Measurements from ENCODE around the gene MYO15A. TPM values are rescaled to one million over a fixed set of nuclear protein-coding genes. Genes with fewer than 3 reads are reported as not detected.

Gene MYO15A
- total and polyA plus RNA-seq, 2 experiments from 2014 or later, result 2.4 to 2.8 TPM

- peaks cover 8% of the 10 kb centered on the region for H3K4me1 ChIP-seq (ENCODE audit: insufficient read depth)
- no peak overlapping the region for H3K27ac ChIP-seq
- no peaks in the 10 kb centered on the region for H3K79me2 ChIP-seq
- no peaks in the 10 kb centered on the region for H3K27me3 ChIP-seq
- no peaks in the 10 kb centered on the region for H3K9me2 ChIP-seq (replicated peaks; ENCODE audit: insufficient read depth)
- no peak overlapping the region for H2AFZ ChIP-seq
- no peaks in the 10 kb centered on the region for H3K9me3 ChIP-seq (ENCODE audit: low read depth)
- no peak overlapping the region for H3K4me2 ChIP-seq
- H4K20me1 ChIP-seq (ENCODE audit: insufficient read depth, poor library complexity, severe bottlenecking), result no peaks in the 10 kb centered on the region
- DNase-seq (ENCODE audit: low spot score), result no peak
- H3K4me3 ChIP-seq, result no peak overlapping the region
- no peaks in the 10 kb centered on the region for H3K36me3 ChIP-seq (replicated peaks; ENCODE audit: insufficient read depth, low read depth)
- TF ChIP-seq EZH2 (IDR thresholded peaks at IDR 0.05; ENCODE audit: borderline replicate concordance) (no peak), EZH2phosphoT487 (IDR thresholded peaks at IDR 0.05; ENCODE audit: low read depth, severe bottlenecking, unreplicated experiment) (no peak)
- TF ChIP-seq, protein P1, sequence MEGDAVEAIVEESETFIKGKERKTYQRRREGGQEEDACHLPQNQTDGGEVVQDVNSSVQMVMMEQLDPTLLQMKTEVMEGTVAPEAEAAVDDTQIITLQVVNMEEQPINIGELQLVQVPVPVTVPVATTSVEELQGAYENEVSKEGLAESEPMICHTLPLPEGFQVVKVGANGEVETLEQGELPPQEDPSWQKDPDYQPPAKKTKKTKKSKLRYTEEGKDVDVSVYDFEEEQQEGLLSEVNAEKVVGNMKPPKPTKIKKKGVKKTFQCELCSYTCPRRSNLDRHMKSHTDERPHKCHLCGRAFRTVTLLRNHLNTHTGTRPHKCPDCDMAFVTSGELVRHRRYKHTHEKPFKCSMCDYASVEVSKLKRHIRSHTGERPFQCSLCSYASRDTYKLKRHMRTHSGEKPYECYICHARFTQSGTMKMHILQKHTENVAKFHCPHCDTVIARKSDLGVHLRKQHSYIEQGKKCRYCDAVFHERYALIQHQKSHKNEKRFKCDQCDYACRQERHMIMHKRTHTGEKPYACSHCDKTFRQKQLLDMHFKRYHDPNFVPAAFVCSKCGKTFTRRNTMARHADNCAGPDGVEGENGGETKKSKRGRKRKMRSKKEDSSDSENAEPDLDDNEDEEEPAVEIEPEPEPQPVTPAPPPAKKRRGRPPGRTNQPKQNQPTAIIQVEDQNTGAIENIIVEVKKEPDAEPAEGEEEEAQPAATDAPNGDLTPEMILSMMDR (IDR thresholded peaks at IDR 0.05; ENCODE audit: poor library complexity), result no peak
- WGBS (ENCODE audit: low lambda C conversion rate, missing lambda C conversion rate), result 80% methylated on average over 7 of the region's 7 CpGs
Observed at GRCh38 chr17:18176176-18176575, 67.6 kb downstream of the MYO15A start.

DNA sequence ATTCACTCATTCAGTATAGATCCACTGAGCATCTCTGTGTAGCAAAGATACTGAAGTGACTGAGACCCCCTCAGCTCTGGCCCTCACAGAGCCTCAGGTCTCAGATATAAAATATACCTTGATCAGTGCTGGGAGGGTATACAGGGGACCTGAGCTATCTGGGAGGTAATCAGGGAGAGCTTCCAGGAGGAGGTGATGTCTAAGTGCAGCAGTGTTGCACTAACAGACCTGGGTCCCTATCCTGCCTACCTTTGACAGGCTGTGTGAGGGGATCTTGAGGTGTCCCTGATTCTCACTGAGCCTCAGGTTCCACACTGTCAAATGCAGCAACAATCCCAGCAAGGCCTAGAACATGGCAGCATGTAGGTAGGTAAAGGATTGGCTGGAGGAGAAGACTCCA lies 68.6 kb downstream of the MYO15A start:
- H3K9me3 ChIP-seq (ENCODE audit: low read depth), result no peaks in the 10 kb centered on the region
- H4K20me1 ChIP-seq (ENCODE audit: insufficient read depth, poor library complexity, severe bottlenecking), result no peaks in the 10 kb centered on the region
- no peaks in the 10 kb centered on the region for H3K27me3 ChIP-seq
- TF ChIP-seq, protein P1 (IDR thresholded peaks at IDR 0.05; ENCODE audit: poor library complexity), result no peak
- TF ChIP-seq EZH2 (IDR thresholded peaks at IDR 0.05; ENCODE audit: borderline replicate concordance), result no peak
- no peak for TF ChIP-seq EZH2phosphoT487 (IDR thresholded peaks at IDR 0.05; ENCODE audit: low read depth, severe bottlenecking, unreplicated experiment)
- no peak for DNase-seq (ENCODE audit: low spot score)
- no peaks in the 10 kb centered on the region for H3K36me3 ChIP-seq (replicated peaks; ENCODE audit: insufficient read depth, low read depth)
- no peaks in the 10 kb centered on the region for H3K79me2 ChIP-seq
- no peak overlapping the region for H3K4me2 ChIP-seq
- H3K9me2 ChIP-seq (replicated peaks; ENCODE audit: insufficient read depth), result no peaks in the 10 kb centered on the region
- no peak overlapping the region for H3K4me3 ChIP-seq
- H2AFZ ChIP-seq, result no peak overlapping the region
- H3K4me1 ChIP-seq (ENCODE audit: insufficient read depth), result peaks cover 15% of the 10 kb centered on the region
- H3K27ac ChIP-seq, result no peak overlapping the region

GRCh38 chr17:18177722-18178121 lies 69.2 kb downstream of the MYO15A start:
- no peaks in the 10 kb centered on the region for H3K9me2 ChIP-seq (replicated peaks; ENCODE audit: insufficient read depth)
- no peak overlapping the region for H3K27ac ChIP-seq
- H3K4me2 ChIP-seq, result no peak overlapping the region
- no peaks in the 10 kb centered on the region for H3K79me2 ChIP-seq
- peaks cover 20% of the 10 kb centered on the region for H3K4me1 ChIP-seq (ENCODE audit: insufficient read depth)
- no peaks in the 10 kb centered on the region for H3K9me3 ChIP-seq (ENCODE audit: low read depth)
- no peaks in the 10 kb centered on the region for H3K36me3 ChIP-seq (replicated peaks; ENCODE audit: insufficient read depth, low read depth)
- WGBS (ENCODE audit: low lambda C conversion rate, missing lambda C conversion rate), result 92% methylated on average over 8 of the region's 8 CpGs
- no peak overlapping the region for H2AFZ ChIP-seq
- no peaks in the 10 kb centered on the region for H3K27me3 ChIP-seq
- no peak overlapping the region for H3K4me3 ChIP-seq
- TF ChIP-seq EZH2 (IDR thresholded peaks at IDR 0.05; ENCODE audit: borderline replicate concordance) (no peak), EZH2phosphoT487 (IDR thresholded peaks at IDR 0.05; ENCODE audit: low read depth, severe bottlenecking, unreplicated experiment) (no peak)
- TF ChIP-seq, protein P1 (IDR thresholded peaks at IDR 0.05; ENCODE audit: poor library complexity), result no peak
- no peaks in the 10 kb centered on the region for H4K20me1 ChIP-seq (ENCODE audit: insufficient read depth, poor library complexity, severe bottlenecking)
- no peak for DNase-seq (ENCODE audit: low spot score)

DNA sequence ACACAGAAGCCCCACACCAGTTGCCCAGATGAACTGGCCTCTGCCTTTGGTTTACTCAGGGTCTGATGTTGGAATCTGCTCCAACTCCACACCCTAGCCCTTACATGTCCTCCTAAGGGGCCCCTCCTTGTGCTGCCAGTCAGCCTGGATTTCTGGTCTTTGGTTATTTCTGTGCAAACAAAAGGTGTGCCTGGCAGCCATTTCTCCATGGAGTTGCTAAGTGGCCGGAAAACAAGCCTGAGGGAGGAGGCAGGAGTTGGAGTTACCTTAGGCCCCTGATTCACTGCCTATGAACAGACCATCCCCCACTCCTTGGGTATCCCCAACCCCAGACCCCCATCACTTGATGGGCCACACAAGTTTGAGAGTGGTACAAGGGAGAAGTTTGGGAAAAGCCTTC lies 70.6 kb downstream of the MYO15A start:
- Histone ChIP-seq H3K79me2 (peaks cover 4% of the 10 kb centered on the region), H3K9me3 (ENCODE audit: low read depth) (no peaks in the 10 kb centered on the region), H3K36me3 (replicated peaks; ENCODE audit: insufficient read depth, low read depth) (no peaks in the 10 kb centered on the region), H3K4me3 (no peak overlapping the region), H3K4me2 (no peak overlapping the region), H4K20me1 (ENCODE audit: insufficient read depth, poor library complexity, severe bottlenecking) (no peaks in the 10 kb centered on the region), H3K27me3 (no peaks in the 10 kb centered on the region), H3K27ac (peak overlapping the region; percentile 63), H3K9me2 (replicated peaks; ENCODE audit: insufficient read depth) (no peaks in the 10 kb centered on the region), H3K4me1 (ENCODE audit: insufficient read depth) (peaks cover 20% of the 10 kb centered on the region), H2AFZ (no peak overlapping the region)
- TF ChIP-seq EZH2phosphoT487 (IDR thresholded peaks at IDR 0.05; ENCODE audit: low read depth, severe bottlenecking, unreplicated experiment) (no peak), EZH2 (IDR thresholded peaks at IDR 0.05; ENCODE audit: borderline replicate concordance) (no peak)
- TF ChIP-seq, protein P1 (IDR thresholded peaks at IDR 0.05; ENCODE audit: poor library complexity), result no peak
- DNase-seq (ENCODE audit: low spot score), result peak; percentile 28
- WGBS (ENCODE audit: low lambda C conversion rate, missing lambda C conversion rate), result 71% methylated on average over 1 of the region's 1 CpG

Data from hepatocyte (in vitro differentiated cells).